H1 (cell line): Measurements from ENCODE around the gene AGPAT3. TPM values are rescaled to one million over a fixed set of nuclear protein-coding genes. Genes with fewer than 3 reads are reported as not detected.

Experiments
- BCL11A ChIP-seq, 2 experiments: IDR thresholded peaks; one replicate each; pipeline ENCODE4 v1.6.1; 2011; ENCODE audit warnings: low read depth in 2 of 2, low read length in 2 of 2, mild to moderate bottlenecking in 2 of 2
- EGR1 ChIP-seq: IDR thresholded peaks from 2 replicates; pipeline ENCODE4 v1.6.1; 2011; ENCODE audit warnings: low read depth, low read length, borderline replicate concordance
- KDM5A ChIP-seq: fragments of 200-600 bp; IDR thresholded peaks from 2 replicates; pipeline ENCODE4 v1.7.1; 2012; ENCODE audit warnings: mild to moderate bottlenecking, low read length, inconsistent platforms, mixed read lengths
- POLR2A ChIP-seq, 2 experiments: IDR thresholded peaks; 1 replicate in 1 of 2; 2 replicates in 1 of 2; pipeline ENCODE4 v1.6.1; 2011; ENCODE audit warnings: low read depth in 2 of 2, low read length in 2 of 2, mild to moderate bottlenecking in 2 of 2; ENCODE audit errors: control extremely low read depth in 1 of 2
- RBBP5 ChIP-seq: IDR thresholded peaks from 2 replicates; pipeline ENCODE4 v1.7.1; 2012; ENCODE audit warnings: low read depth, mild to moderate bottlenecking, inconsistent platforms, low read length, moderate library complexity, borderline replicate concordance
- SIRT6 ChIP-seq: IDR thresholded peaks from one replicate; pipeline ENCODE4 v1.7.1; 2012; ENCODE audit warnings: low read length, inconsistent platforms
- polyA plus RNA-seq, 7 experiments: library from polyadenylated mRNA; depleted of rRNA in 3 of 7; stranded (reverse) in 5 of 7; unstranded in 2 of 7; fragments of >200 nt in 5 of 7; fragments of 200-250 nt in 2 of 7; gene quantifications; 1 replicate in 5 of 7; 2 replicates in 1 of 7; 4 replicates in 1 of 7; pipeline versions ENCODE4 v1.2.1 to v1.2.3, GENCODE V29; 2011 to 2013; ENCODE audit warnings: missing spikeins in 2 of 7, mixed read lengths in 2 of 7
- total RNA-seq: library from RNA; stranded (reverse); fragmentation: NEBNext Ultra II Directional; extraction: Animal tissue kit (Norgen Biotek cat#: 25700); gene quantifications from 2 replicates; pipeline ENCODE4 v1.2.1, GENCODE V29; 2021

Gene AGPAT3
- total and polyA plus RNA-seq, 2 of the 8 experiments (the other 6 are each of a cell fraction or from before 2014, with no cell fraction given) = 5.8 to 7.3 TPM

GRCh38 chr21:44012474-44013379, 147.7 kb downstream of the AGPAT3 start (continued):
- TF ChIP-seq RBBP5 = no peak; the same call in 1 of the 2 replicates
- no peak for TF ChIP-seq SIRT6
- peak in 1 of 2 experiments; percentile 4; a peak in 2 of 3 replicates for TF ChIP-seq POLR2A (IDR thresholded peaks at IDR 0.05; ENCODE audit: control extremely low read depth in 1 of 2, low read depth in 2 of 2, low read length in 2 of 2)
- TF ChIP-seq EGR1 = no peak
- no peak for TF ChIP-seq BCL11A (IDR thresholded peaks at IDR 0.05; ENCODE audit: low read depth in 2 of 2, low read length in 2 of 2)
- peak; percentile 71 for TF ChIP-seq KDM5A
- TF ChIP-seq, all 59 proteins: peak for 11
